HFFc6 (cell line): Measurements from ENCODE around the gene POLR1A. TPM values are rescaled to one million over a fixed set of nuclear protein-coding genes. Genes with fewer than 3 reads are reported as not detected.

Source experiments
- DNase-seq: peaks from one replicate; pipeline ENCODE4 v3.0.0-alpha.2; 2018
- H3K27ac Mint-ChIP-seq: 2 replicates; pipeline ENCODE4 v1.8.0; 2020; ENCODE audit warnings: mild to moderate bottlenecking, mixed read lengths
- H3K27me3 Mint-ChIP-seq: 2 replicates; pipeline ENCODE4 v1.8.0; 2021; ENCODE audit warnings: mild to moderate bottlenecking, moderate library complexity, mixed read lengths; ENCODE audit not compliant: insufficient read depth
- H3K36me3 Mint-ChIP-seq: 2 replicates; pipeline ENCODE4 v1.8.0; 2021; ENCODE audit warnings: low read depth, mixed read lengths
- H3K4me1 Mint-ChIP-seq: 2 replicates; pipeline ENCODE4 v1.8.0; 2020; ENCODE audit warnings: low read depth, mixed read lengths
- H3K4me3 Mint-ChIP-seq: 2 replicates; pipeline ENCODE4 v1.8.0; 2020; ENCODE audit warnings: mild to moderate bottlenecking, moderate library complexity, mixed read lengths
- H3K9me3 Mint-ChIP-seq: 2 replicates; pipeline ENCODE4 v1.8.0; 2020; ENCODE audit warnings: mild to moderate bottlenecking, mixed read lengths
- total RNA-seq, 6 experiments: library from RNA; stranded (reverse); fragmentation: NEBNext Ultra II Directional; extraction: Animal tissue kit (Norgen Biotek cat#: 25700); gene quantifications; 2 replicates in 1 of 6; 3 replicates in 5 of 6; pipeline ENCODE4 v1.2.3, GENCODE V29; 2021
- TF ChIP-seq, protein P1 (sequence below): fragments of 200-600 bp; sonication (generic); IDR thresholded peaks from 2 replicates; pipeline ENCODE4 v1.5.0; 2021; ENCODE audit warnings: antibody characterized with exemption, mild to moderate bottlenecking

The POLR1A gene
- total RNA-seq, 6 experiments from 2014 or later = 32.2 to 37.6 (median 34.8) TPM

DNA sequence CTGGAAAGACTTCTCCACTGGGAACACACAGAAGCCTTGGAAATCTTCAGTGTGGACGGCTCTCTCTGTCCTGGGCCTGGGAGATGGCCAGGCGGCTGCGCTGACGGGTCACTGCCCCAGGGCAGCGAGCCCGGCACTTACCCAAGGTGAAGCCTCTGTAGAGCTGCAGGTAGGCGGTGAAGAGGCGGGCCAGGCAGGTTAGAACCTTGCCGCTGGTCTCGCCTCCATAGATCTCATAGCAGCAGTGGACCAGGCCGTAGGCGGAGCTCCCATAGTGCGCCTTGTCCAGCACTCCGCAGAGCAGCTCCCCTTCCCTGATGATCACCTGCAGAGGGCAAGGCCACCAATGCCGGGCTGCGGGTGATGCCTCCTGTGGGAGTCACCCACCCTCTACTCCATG, 53.0 kb downstream of the POLR1A start:
- Mint-ChIP-seq H3K4me3 (no peak overlapping the region), H3K9me3 (no peaks in the 10 kb centered on the region), H3K4me1 (peaks cover 24% of the 10 kb centered on the region), H3K27ac (no peak overlapping the region), H3K27me3 (no peaks in the 10 kb centered on the region), H3K36me3 (peaks cover 35% of the 10 kb centered on the region)
- TF ChIP-seq, protein P1, sequence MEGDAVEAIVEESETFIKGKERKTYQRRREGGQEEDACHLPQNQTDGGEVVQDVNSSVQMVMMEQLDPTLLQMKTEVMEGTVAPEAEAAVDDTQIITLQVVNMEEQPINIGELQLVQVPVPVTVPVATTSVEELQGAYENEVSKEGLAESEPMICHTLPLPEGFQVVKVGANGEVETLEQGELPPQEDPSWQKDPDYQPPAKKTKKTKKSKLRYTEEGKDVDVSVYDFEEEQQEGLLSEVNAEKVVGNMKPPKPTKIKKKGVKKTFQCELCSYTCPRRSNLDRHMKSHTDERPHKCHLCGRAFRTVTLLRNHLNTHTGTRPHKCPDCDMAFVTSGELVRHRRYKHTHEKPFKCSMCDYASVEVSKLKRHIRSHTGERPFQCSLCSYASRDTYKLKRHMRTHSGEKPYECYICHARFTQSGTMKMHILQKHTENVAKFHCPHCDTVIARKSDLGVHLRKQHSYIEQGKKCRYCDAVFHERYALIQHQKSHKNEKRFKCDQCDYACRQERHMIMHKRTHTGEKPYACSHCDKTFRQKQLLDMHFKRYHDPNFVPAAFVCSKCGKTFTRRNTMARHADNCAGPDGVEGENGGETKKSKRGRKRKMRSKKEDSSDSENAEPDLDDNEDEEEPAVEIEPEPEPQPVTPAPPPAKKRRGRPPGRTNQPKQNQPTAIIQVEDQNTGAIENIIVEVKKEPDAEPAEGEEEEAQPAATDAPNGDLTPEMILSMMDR = no peak
- no peak for DNase-seq

DNA sequence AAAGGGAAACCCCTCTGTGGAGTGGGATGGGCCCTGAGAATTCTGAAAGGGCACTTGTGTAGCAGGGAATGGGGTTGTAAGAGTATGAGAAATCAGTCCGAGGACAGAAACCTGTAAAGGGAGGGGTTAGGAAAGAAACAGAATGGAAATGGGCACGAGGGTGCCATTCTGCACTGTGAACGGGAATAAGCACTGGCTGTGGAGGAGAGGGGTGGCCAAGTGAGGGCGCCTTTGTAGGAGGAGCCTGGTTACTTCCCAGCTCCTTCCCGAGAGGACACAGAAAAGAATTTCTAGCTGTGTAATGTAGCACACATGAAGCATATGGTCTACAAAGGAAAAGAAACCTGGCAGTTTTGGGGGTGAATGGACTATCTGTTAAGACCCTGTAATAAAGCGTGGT, 53.4 kb downstream of the POLR1A start:
- Mint-ChIP-seq H3K9me3 (no peaks in the 10 kb centered on the region), H3K4me3 (no peak overlapping the region), H3K27me3 (no peaks in the 10 kb centered on the region), H3K27ac (no peak overlapping the region), H3K4me1 (peaks cover 23% of the 10 kb centered on the region), H3K36me3 (peaks cover 36% of the 10 kb centered on the region)
- DNase-seq = no peak
- TF ChIP-seq, protein P1 = no peak

- Mint-ChIP-seq H3K4me3 (no peak overlapping the region), H3K4me1 (peaks cover 20% of the 10 kb centered on the region), H3K36me3 (peaks cover 43% of the 10 kb centered on the region), H3K27me3 (no peaks in the 10 kb centered on the region), H3K9me3 (no peaks in the 10 kb centered on the region), H3K27ac (no peak overlapping the region)
- TF ChIP-seq, protein P1 = no peak
- DNase-seq = no peak
These were observed 55.4 kb downstream of the POLR1A start for GRCh38 chr2:86050301-86050700.

- Mint-ChIP-seq H3K36me3 (peaks cover 51% of the 10 kb centered on the region), H3K27ac (no peak overlapping the region), H3K4me3 (no peak overlapping the region), H3K4me1 (peaks cover 18% of the 10 kb centered on the region), H3K9me3 (no peaks in the 10 kb centered on the region), H3K27me3 (no peaks in the 10 kb centered on the region; the same call in 1 of the 2 replicates)
- TF ChIP-seq, protein P1 = no peak
- DNase-seq = no peak
These were observed 56.2 kb downstream of the POLR1A start for GRCh38 chr2:86049529-86049928.

- Mint-ChIP-seq H3K27me3 (no peaks in the 10 kb centered on the region; the same call in 1 of the 2 replicates), H3K4me3 (no peak overlapping the region), H3K27ac (no peak overlapping the region), H3K4me1 (peaks cover 11% of the 10 kb centered on the region), H3K9me3 (no peaks in the 10 kb centered on the region), H3K36me3 (peaks cover 50% of the 10 kb centered on the region)
- TF ChIP-seq, protein P1 = no peak
- DNase-seq = no peak
These were observed 56.8 kb downstream of the POLR1A start for GRCh38 chr2:86048888-86049287.

GRCh38 chr2:86048383-86048701, 57.3 kb downstream of the POLR1A start:
- Mint-ChIP-seq H3K36me3 (peaks cover 49% of the 10 kb centered on the region), H3K4me3 (no peak overlapping the region), H3K27me3 (no peaks in the 10 kb centered on the region; the same call in 1 of the 2 replicates), H3K4me1 (peaks cover 10% of the 10 kb centered on the region), H3K27ac (no peak overlapping the region), H3K9me3 (no peaks in the 10 kb centered on the region)
- no peak for DNase-seq
- TF ChIP-seq, protein P1 = no peak
